ENCODE measurements around the gene SHC3. TPM values are rescaled to one million over a fixed set of nuclear protein-coding genes. Genes with fewer than 3 reads are reported as not detected.

Gene SHC3
- polyA plus RNA-seq, 4 donors: 0.27 to 1.5 (median 0.57) TPM; not detected in 1

GRCh38 chr9:89172398-89172797 is 6.2 kb downstream of the SHC3 start:
- no peak for FAIRE-seq
- Histone ChIP-seq H3K9me3 (ENCODE audit: control insufficient read depth in 2 of 2, insufficient read depth in 1 of 2, low read depth in 1 of 2, low read length in 1 of 2) (no peaks in the 10 kb centered on the region), H3K27ac (ENCODE audit: low read depth in 1 of 3, low read length in 2 of 3) (no peak overlapping the region), H3K27me3 (ENCODE audit: control insufficient read depth in 3 of 3, insufficient read depth in 3 of 3, low read length in 3 of 3) (peaks cover 0 to 17% (median 5%) of the 10 kb centered on the region in 3 donors), H3K4me3 (ENCODE audit: low read depth in 1 of 3, low read length in 3 of 3) (no peak overlapping the region), H3K36me3 (ENCODE audit: control insufficient read depth in 3 of 3, insufficient read depth in 2 of 3, low read depth in 1 of 3, low read length in 3 of 3) (no peaks in the 10 kb centered on the region), H3K4me1 (ENCODE audit: control insufficient read depth in 3 of 3, insufficient read depth in 2 of 3, low read depth in 1 of 3, low read length in 2 of 3) (peaks cover 0 to 1% (median 1%) of the 10 kb centered on the region in 3 donors)
- 59 to 67% (median 63%) methylated on average over 2 of the region's 2 CpGs for WGBS, 3 donors
- DNase-seq: no peak

DNA sequence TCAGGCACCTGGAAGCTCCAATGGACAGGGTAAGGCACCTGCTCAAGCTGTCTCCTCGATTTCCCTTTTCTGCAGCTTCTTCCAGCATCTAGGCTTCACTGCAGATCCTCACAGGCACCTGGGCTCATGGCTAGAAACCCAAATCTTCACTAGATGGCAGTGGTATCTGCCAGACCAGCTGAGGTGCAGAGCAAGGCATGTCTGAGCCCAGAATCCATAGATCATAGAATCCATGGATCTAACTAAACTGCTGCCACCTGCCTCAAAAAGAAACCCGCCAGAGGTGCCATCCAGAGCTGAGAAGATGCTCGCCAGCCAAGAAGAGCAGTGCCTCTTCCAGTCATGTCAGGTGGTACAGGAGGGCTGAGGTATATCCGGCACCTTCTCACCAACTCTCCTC is 6.9 kb downstream of the SHC3 start:
- Histone ChIP-seq H3K27me3 (ENCODE audit: control insufficient read depth in 3 of 3, insufficient read depth in 3 of 3, low read length in 3 of 3) (peaks cover 0 to 10% (median 0%) of the 10 kb centered on the region in 3 donors), H3K4me3 (ENCODE audit: low read depth in 1 of 3, low read length in 3 of 3) (no peak overlapping the region), H3K4me1 (ENCODE audit: control insufficient read depth in 3 of 3, insufficient read depth in 2 of 3, low read depth in 1 of 3, low read length in 2 of 3) (no peaks in the 10 kb centered on the region), H3K9me3 (ENCODE audit: control insufficient read depth in 2 of 2, insufficient read depth in 1 of 2, low read depth in 1 of 2, low read length in 1 of 2) (no peaks in the 10 kb centered on the region), H3K36me3 (ENCODE audit: control insufficient read depth in 3 of 3, insufficient read depth in 2 of 3, low read depth in 1 of 3, low read length in 3 of 3) (no peaks in the 10 kb centered on the region), H3K27ac (ENCODE audit: low read depth in 1 of 3, low read length in 2 of 3) (no peak overlapping the region)
- FAIRE-seq: no peak
- no peak for DNase-seq
- WGBS, 3 donors: 49 to 67% (median 50%) methylated on average over 4 of the region's 4 CpGs

- DNase-seq: no peak
- no peaks in the 10 kb centered on the region for H3K36me3 ChIP-seq (ENCODE audit: control insufficient read depth in 3 of 3, insufficient read depth in 2 of 3, low read depth in 1 of 3, low read length in 3 of 3)
- WGBS, 3 donors: 60 to 67% (median 67%) methylated on average over 3 of the region's 3 CpGs
- FAIRE-seq: no peak
- H3K4me3 ChIP-seq (ENCODE audit: low read depth in 1 of 3, low read length in 3 of 3): no peak overlapping the region
- no peak overlapping the region for H3K27ac ChIP-seq (ENCODE audit: low read depth in 1 of 3, low read length in 2 of 3)
- no peaks in the 10 kb centered on the region for H3K4me1 ChIP-seq (ENCODE audit: control insufficient read depth in 3 of 3, insufficient read depth in 2 of 3, low read depth in 1 of 3, low read length in 2 of 3)
- no peaks in the 10 kb centered on the region for H3K9me3 ChIP-seq (ENCODE audit: control insufficient read depth in 2 of 2, insufficient read depth in 1 of 2, low read depth in 1 of 2, low read length in 1 of 2)
- peaks cover 0 to 10% (median 0%) of the 10 kb centered on the region in 3 donors for H3K27me3 ChIP-seq (ENCODE audit: control insufficient read depth in 3 of 3, insufficient read depth in 3 of 3, low read length in 3 of 3)
These were observed 7.4 kb downstream of the SHC3 start for GRCh38 chr9:89171231-89171630.

GRCh38 chr9:89168901-89169813 is 9.5 kb downstream of the SHC3 start:
- H3K36me3 ChIP-seq (ENCODE audit: control insufficient read depth in 3 of 3, insufficient read depth in 2 of 3, low read depth in 1 of 3, low read length in 3 of 3): no peaks in the 10 kb centered on the region
- 84 to 90% (median 87%) methylated on average over 9 of the region's 9 CpGs for WGBS, 3 donors
- no peak for DNase-seq
- H3K4me3 ChIP-seq (ENCODE audit: low read depth in 1 of 3, low read length in 3 of 3): no peak overlapping the region
- H3K27me3 ChIP-seq (ENCODE audit: control insufficient read depth in 3 of 3, insufficient read depth in 3 of 3, low read length in 3 of 3): no peaks in the 10 kb centered on the region
- no peaks in the 10 kb centered on the region for H3K9me3 ChIP-seq (ENCODE audit: control insufficient read depth in 2 of 2, insufficient read depth in 1 of 2, low read depth in 1 of 2, low read length in 1 of 2)
- no peak overlapping the region for H3K27ac ChIP-seq (ENCODE audit: low read depth in 1 of 3, low read length in 2 of 3)
- H3K4me1 ChIP-seq (ENCODE audit: control insufficient read depth in 3 of 3, insufficient read depth in 2 of 3, low read depth in 1 of 3, low read length in 2 of 3): no peaks in the 10 kb centered on the region
- FAIRE-seq: no peak

- Histone ChIP-seq H3K27ac (ENCODE audit: low read depth in 1 of 3, low read length in 2 of 3) (no peak overlapping the region), H3K9me3 (ENCODE audit: control insufficient read depth in 2 of 2, insufficient read depth in 1 of 2, low read depth in 1 of 2, low read length in 1 of 2) (no peaks in the 10 kb centered on the region), H3K4me1 (ENCODE audit: control insufficient read depth in 3 of 3, insufficient read depth in 2 of 3, low read depth in 1 of 3, low read length in 2 of 3) (no peaks in the 10 kb centered on the region), H3K36me3 (ENCODE audit: control insufficient read depth in 3 of 3, insufficient read depth in 2 of 3, low read depth in 1 of 3, low read length in 3 of 3) (no peaks in the 10 kb centered on the region), H3K27me3 (ENCODE audit: control insufficient read depth in 3 of 3, insufficient read depth in 3 of 3, low read length in 3 of 3) (no peaks in the 10 kb centered on the region), H3K4me3 (ENCODE audit: low read depth in 1 of 3, low read length in 3 of 3) (no peak overlapping the region)
- 82 to 84% (median 83%) methylated on average over 5 of the region's 5 CpGs for WGBS, 3 donors
- FAIRE-seq (no peak), DNase-seq (no peak)
These were observed 10.8 kb downstream of the SHC3 start for GRCh38 chr9:89167788-89168187.

DNA sequence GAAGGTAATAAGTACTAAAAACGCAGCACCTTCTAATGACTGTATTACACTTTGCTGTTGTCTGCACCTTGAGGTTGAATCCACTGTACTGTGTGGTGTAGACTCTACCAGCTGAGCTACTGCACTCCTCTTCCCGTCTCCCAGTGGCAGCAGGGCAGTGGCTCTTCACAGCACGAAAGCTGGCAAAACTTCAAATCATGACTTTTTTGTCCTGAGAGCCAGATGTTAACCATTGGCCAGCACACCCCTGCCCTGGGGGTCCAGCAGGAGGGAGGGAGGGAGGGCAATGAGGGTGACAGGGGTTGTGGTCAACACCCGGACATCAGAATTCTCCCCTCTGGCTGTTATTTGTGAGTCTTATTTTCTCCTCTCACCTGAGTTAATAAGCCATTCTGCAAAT is 11.8 kb downstream of the SHC3 start:
- H3K36me3 ChIP-seq (ENCODE audit: control insufficient read depth in 3 of 3, insufficient read depth in 2 of 3, low read depth in 1 of 3, low read length in 3 of 3): no peaks in the 10 kb centered on the region
- no peaks in the 10 kb centered on the region for H3K4me1 ChIP-seq (ENCODE audit: control insufficient read depth in 3 of 3, insufficient read depth in 2 of 3, low read depth in 1 of 3, low read length in 2 of 3)
- WGBS, 3 donors: 79 to 81% (median 79%) methylated on average over 4 of the region's 4 CpGs
- FAIRE-seq (no peak), DNase-seq (no peak)
- no peaks in the 10 kb centered on the region for H3K9me3 ChIP-seq (ENCODE audit: control insufficient read depth in 2 of 2, insufficient read depth in 1 of 2, low read depth in 1 of 2, low read length in 1 of 2)
- H3K4me3 ChIP-seq (ENCODE audit: low read depth in 1 of 3, low read length in 3 of 3): no peak overlapping the region
- no peak overlapping the region for H3K27ac ChIP-seq (ENCODE audit: low read depth in 1 of 3, low read length in 2 of 3)
- no peaks in the 10 kb centered on the region for H3K27me3 ChIP-seq (ENCODE audit: control insufficient read depth in 3 of 3, insufficient read depth in 3 of 3, low read length in 3 of 3)

GRCh38 chr9:89165880-89166279 is 12.7 kb downstream of the SHC3 start:
- H3K27me3 ChIP-seq (ENCODE audit: control insufficient read depth in 3 of 3, insufficient read depth in 3 of 3, low read length in 3 of 3): no peaks in the 10 kb centered on the region
- H3K36me3 ChIP-seq (ENCODE audit: control insufficient read depth in 3 of 3, insufficient read depth in 2 of 3, low read depth in 1 of 3, low read length in 3 of 3): no peaks in the 10 kb centered on the region
- no peak overlapping the region for H3K4me3 ChIP-seq (ENCODE audit: low read depth in 1 of 3, low read length in 3 of 3)
- 73 to 81% (median 77%) methylated on average over 6 of the region's 6 CpGs for WGBS, 3 donors
- no peaks in the 10 kb centered on the region for H3K4me1 ChIP-seq (ENCODE audit: control insufficient read depth in 3 of 3, insufficient read depth in 2 of 3, low read depth in 1 of 3, low read length in 2 of 3)
- DNase-seq: no peak
- no peak overlapping the region for H3K27ac ChIP-seq (ENCODE audit: low read depth in 1 of 3, low read length in 2 of 3)
- no peak for FAIRE-seq
- no peaks in the 10 kb centered on the region for H3K9me3 ChIP-seq (ENCODE audit: control insufficient read depth in 2 of 2, insufficient read depth in 1 of 2, low read depth in 1 of 2, low read length in 1 of 2)

GRCh38 chr9:89165341-89165740 is 13.3 kb downstream of the SHC3 start:
- Histone ChIP-seq H3K27ac (ENCODE audit: low read depth in 1 of 3, low read length in 2 of 3) (no peak overlapping the region), H3K9me3 (ENCODE audit: control insufficient read depth in 2 of 2, insufficient read depth in 1 of 2, low read depth in 1 of 2, low read length in 1 of 2) (no peaks in the 10 kb centered on the region), H3K36me3 (ENCODE audit: control insufficient read depth in 3 of 3, insufficient read depth in 2 of 3, low read depth in 1 of 3, low read length in 3 of 3) (no peaks in the 10 kb centered on the region), H3K27me3 (ENCODE audit: control insufficient read depth in 3 of 3, insufficient read depth in 3 of 3, low read length in 3 of 3) (no peaks in the 10 kb centered on the region), H3K4me1 (ENCODE audit: control insufficient read depth in 3 of 3, insufficient read depth in 2 of 3, low read depth in 1 of 3, low read length in 2 of 3) (no peaks in the 10 kb centered on the region), H3K4me3 (ENCODE audit: low read depth in 1 of 3, low read length in 3 of 3) (no peak overlapping the region)
- DNase-seq (no peak), FAIRE-seq (no peak)

DNA sequence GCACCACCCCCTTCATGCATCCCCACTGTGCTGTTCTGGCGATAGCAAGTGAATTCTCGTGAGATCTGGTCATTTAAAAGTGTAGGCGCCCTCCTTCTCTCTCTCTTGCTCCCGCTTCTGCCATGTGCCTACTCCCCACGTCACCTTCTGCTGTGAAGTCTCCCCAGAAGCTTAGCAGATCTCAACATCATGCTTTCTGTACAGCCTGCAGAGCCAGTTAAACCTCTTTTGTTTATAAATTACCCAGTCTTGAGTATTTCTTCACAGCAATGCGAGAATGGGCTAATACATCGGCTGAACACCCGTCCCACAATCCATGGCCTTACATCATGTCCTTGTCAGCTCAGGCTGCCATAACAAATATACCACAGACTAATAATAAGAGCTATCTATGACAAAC is 17.4 kb downstream of the SHC3 start:
- Histone ChIP-seq H3K36me3 (ENCODE audit: control insufficient read depth in 3 of 3, insufficient read depth in 2 of 3, low read depth in 1 of 3, low read length in 3 of 3) (no peaks in the 10 kb centered on the region), H3K27ac (ENCODE audit: low read depth in 1 of 3, low read length in 2 of 3) (no peak overlapping the region), H3K4me3 (ENCODE audit: low read depth in 1 of 3, low read length in 3 of 3) (no peak overlapping the region), H3K9me3 (ENCODE audit: control insufficient read depth in 2 of 2, insufficient read depth in 1 of 2, low read depth in 1 of 2, low read length in 1 of 2) (no peaks in the 10 kb centered on the region), H3K27me3 (ENCODE audit: control insufficient read depth in 3 of 3, insufficient read depth in 3 of 3, low read length in 3 of 3) (peaks cover 0 to 2% (median 0%) of the 10 kb centered on the region in 3 donors), H3K4me1 (ENCODE audit: control insufficient read depth in 3 of 3, insufficient read depth in 2 of 3, low read depth in 1 of 3, low read length in 2 of 3) (no peaks in the 10 kb centered on the region)
- FAIRE-seq (no peak), DNase-seq (no peak)
- WGBS, 3 donors: 85 to 91% (median 87%) methylated on average over 8 of the region's 8 CpGs

All from small intestine (tissue), 7 donors.